DMS153 treated with DMSO at 0.1 percent for 48 hours (cell line): ENCODE measurements around the gene GXYLT1.
"Not testable (repeated sequence)": the region's sequence is repeated elsewhere in the genome, so short reads cannot be mapped to it uniquely, and the experiment has no call there.

Experiments used
- DNase-seq: peaks from one replicate; lab custom pipeline; 2025; ENCODE audit not compliant: unreplicated experiment; lab: John Stamatoyannopoulos, UW

Gene GXYLT1

DNA sequence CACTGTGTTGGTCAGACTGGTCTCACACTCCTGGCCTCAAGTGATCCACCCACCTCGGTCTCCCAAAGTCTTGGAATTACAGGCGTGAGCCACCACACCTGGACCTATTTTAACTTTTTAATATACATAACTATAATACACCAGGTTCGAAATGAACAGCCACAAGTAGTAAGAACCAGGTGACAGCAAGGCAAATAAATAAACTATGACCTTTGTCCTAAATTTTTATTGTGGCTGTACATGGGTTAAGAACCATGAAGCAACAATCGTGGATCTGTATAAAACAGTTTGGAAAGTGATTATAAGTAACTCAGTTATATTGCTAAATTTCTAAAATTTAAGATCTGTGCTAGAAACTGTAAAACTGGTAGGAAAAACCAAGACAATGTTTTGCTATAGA is 41.5 kb downstream of the GXYLT1 start:
- DNase-seq = no peak

DNA sequence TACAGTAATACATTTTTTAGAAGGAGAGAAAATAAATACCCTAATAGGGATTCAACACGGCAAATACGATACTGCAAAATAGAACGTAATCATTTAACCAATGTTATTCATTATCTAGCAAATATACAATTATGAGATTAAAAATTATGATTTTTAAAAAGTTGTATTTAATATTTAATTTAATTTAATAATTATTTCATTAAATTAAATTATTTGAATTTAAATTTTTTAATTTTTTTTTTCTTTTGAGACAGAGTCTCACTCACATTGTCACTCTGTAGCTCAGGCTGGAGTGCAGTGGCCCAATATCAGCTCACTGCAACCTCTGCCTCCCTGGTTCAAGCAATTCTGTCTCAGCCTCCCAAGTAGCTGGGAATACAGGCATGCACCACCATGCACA is 42.0 kb downstream of the GXYLT1 start:
- DNase-seq = no peak

GRCh38 chr12:42099433-42099832 is 45.2 kb downstream of the GXYLT1 start:
- no peak for DNase-seq

GRCh38 chr12:42097971-42098370 is 46.7 kb downstream of the GXYLT1 start:
- no peak for DNase-seq

- DNase-seq = no peak
These were observed 50.4 kb downstream of the GXYLT1 start for GRCh38 chr12:42094277-42094676.

- DNase-seq = no peak
These were observed 52.9 kb downstream of the GXYLT1 start for GRCh38 chr12:42091769-42092168.

DNA sequence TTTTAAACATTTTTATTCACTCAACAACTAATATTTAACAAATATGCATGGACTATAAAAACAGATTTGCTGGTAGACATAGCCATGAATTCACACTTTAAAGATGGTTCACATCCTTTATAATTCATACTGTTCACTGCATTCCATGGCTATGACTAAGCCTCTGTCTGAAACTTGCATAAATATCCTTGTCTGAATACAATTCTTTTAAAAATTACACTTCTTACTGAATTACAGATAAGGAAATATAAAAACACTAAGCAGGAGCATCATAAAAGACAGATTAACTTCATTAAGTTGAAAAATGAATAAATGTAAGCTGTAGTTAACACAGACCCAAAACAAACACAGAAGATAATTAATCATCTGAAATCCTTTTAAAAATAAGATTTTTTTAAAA is 53.8 kb downstream of the GXYLT1 start:
- DNase-seq = no peak

GRCh38 chr12:42086031-42086430 is 58.6 kb downstream of the GXYLT1 start:
- no peak for DNase-seq

DNA sequence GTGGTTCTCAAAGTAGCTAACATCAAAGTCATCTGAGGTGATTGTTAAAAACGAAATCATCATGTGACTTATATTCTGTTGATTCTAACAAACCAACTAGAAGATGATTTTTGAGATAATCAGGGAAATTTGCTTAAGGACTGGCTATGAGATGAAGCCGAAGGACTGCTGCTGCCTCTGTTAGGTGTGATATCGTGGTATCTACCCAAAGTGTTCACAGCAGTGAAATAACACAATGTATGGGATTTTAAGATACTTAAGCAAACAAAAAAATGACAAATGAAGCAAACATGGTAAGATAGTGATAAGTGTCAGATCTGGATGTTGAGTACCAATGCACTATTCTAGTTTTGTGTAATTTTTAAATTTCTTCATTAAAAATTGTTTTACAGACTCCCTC is 59.1 kb downstream of the GXYLT1 start:
- DNase-seq = no peak

- DNase-seq = no peak
These were observed 60.2 kb downstream of the GXYLT1 start for GRCh38 chr12:42084522-42084921.

DNA sequence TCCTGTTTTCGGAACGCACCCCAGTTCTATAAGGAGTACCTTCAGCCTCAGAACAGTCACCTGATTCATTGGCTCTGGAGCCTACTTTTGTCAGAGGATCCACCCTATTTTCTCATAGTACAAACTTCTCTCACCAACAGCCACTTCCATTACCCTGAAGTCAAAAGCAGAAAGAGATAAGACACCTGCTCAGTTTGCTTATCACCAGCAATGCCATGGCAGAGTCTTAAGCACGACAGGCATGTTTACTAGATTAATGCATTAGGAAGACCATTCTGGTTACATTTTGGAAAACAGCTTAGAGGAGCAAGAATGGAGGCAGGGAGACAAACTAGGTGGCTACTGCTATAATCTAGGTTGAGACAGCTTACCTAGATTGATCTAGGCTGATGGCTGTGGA is 67.7 kb downstream of the GXYLT1 start:
- no peak for DNase-seq

- DNase-seq = no peak
These were observed 74.6 kb downstream of the GXYLT1 start for GRCh38 chr12:42070036-42070435.

GRCh38 chr12:42059127-42059526 is 85.5 kb downstream of the GXYLT1 start:
- DNase-seq = no peak

DNA sequence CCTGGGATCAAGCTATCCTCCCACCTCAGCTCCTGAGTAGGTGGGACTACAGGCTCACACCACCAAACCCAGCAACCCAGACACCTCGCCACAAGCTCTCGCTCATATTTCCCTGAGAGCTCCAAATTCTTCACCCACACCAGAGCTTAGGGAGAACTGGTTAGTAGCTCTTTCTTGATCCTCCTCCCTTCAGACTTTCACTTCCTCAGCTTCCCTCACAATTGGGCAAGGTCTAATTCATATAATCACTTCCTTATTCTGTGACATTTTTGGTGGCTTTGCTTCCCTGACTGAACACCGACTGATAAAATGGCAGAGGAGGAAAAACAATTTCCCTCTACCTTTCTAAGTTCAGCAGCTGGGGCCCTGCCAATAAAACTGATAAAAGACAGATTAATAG is 88.5 kb downstream of the GXYLT1 start:
- DNase-seq = no peak

GRCh38 chr12:42053456-42053855 is 91.2 kb downstream of the GXYLT1 start:
- DNase-seq = no peak

DNA sequence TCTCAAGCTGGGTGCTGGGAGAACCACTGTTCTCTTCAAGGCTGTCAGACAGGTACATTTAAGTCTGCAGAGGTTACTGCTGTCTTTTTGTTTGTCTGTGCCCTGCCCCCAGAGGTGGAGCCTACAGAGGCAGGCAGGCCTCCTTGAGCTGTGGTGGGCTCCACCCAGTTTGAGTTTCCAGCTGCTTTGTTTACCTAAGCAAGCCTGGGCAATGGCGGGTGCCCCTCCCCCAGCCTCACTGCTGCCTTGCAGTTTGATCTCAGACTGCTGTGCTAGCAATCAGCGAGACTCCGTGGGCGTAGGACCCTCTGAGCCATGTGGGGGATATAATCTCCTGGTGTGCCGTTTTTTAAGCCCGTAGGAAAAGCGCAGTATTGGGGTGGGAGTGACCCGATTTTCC is 95.7 kb downstream of the GXYLT1 start:
- not testable (repeated sequence) for DNase-seq

GRCh38 chr12:42039577-42039976 is 105.1 kb downstream of the GXYLT1 start:
- DNase-seq = no peak

GRCh38 chr12:42039176-42039575 is 105.5 kb downstream of the GXYLT1 start:
- DNase-seq = no peak

DNA sequence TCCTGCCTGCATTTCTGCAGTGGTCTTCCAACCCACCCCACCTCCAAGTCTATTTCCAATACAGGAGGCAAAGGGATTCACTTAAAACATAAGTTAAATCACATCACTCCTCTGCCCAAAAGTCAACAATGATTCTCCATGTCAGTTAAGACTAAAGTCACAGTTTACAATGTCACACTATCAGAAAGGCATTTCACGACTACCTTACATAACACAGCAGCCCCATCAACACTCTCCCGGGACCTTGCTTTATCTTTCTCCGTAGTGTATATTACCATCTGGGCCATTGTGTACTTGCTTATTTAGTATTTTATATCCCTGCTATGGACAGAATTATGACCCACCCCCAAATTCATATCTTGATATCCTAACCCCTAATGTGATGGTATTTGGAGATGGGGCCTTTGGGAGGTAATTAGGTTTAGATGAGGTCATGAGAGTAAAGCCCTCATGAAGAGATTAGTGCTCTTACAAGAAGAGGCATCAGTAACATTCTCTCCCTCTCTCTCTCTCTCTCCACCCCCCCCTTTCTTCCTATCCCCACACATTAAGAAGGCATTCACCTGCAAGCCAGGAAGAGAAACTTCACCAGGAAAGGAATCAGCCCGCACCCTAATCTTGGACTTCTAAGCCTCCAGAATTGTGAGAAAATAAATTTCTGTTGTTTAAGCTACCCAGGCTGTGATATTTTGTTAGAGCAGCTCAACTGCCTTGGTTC is 112.7 kb downstream of the GXYLT1 start:
- no peak for DNase-seq
